Liver (tissue), 9 donors: Measurements from ENCODE around the gene POLR3H. TPM values are rescaled to one million over a fixed set of nuclear protein-coding genes. Genes with fewer than 3 reads are reported as not detected.

Experiments
- DNase-seq: peaks from one replicate; pipeline ENCODE4 v3.0.0-alpha.2; 2017; ENCODE audit warnings: low spot score
- H3K27ac ChIP-seq, 2 donors: one replicate each; pipeline ENCODE4 v1.7.0; 2013; ENCODE audit warnings: inconsistent platforms in 2 of 2, low read length in 2 of 2, control low read depth in 1 of 2, low read depth in 1 of 2, mild to moderate bottlenecking in 1 of 2
- H3K27me3 ChIP-seq, 4 donors: one replicate each; pipeline versions ENCODE4 v1.6.1 to v1.7.0; 2013; ENCODE audit warnings: low read length in 3 of 4, inconsistent platforms in 1 of 4, mild to moderate bottlenecking in 1 of 4, moderate library complexity in 1 of 4; ENCODE audit not compliant: control insufficient read depth in 4 of 4, insufficient read depth in 4 of 4
- H3K36me3 ChIP-seq, 4 donors: one replicate each; pipeline versions ENCODE4 v1.6.1 to v1.7.0; 2013; ENCODE audit warnings: low read length in 3 of 4, mild to moderate bottlenecking in 3 of 4, low read depth in 1 of 4, moderate library complexity in 1 of 4; ENCODE audit not compliant: control insufficient read depth in 4 of 4, insufficient read depth in 3 of 4
- H3K4me1 ChIP-seq, 4 donors: one replicate each; pipeline versions ENCODE4 v1.6.1 to v1.7.0; 2013; ENCODE audit warnings: low read length in 3 of 4, mild to moderate bottlenecking in 3 of 4, moderate library complexity in 1 of 4; ENCODE audit not compliant: control insufficient read depth in 4 of 4, insufficient read depth in 4 of 4
- H3K4me3 ChIP-seq, 3 donors: one replicate each; pipeline versions ENCODE4 v1.6.1 to v1.7.0; 2013; ENCODE audit warnings: low read length in 3 of 3, control low read depth in 1 of 3, low read depth in 1 of 3, mild to moderate bottlenecking in 1 of 3
- H3K9ac ChIP-seq, 2 donors: one replicate each; pipeline ENCODE4 v1.7.0; 2013; ENCODE audit warnings: low read length in 2 of 2, mild to moderate bottlenecking in 2 of 2, moderate library complexity in 2 of 2, control low read depth in 1 of 2, low read depth in 1 of 2
- H3K9me3 ChIP-seq, 4 donors: one replicate each; pipeline versions ENCODE4 v1.6.1 to v1.7.0; 2013; ENCODE audit warnings: low read length in 3 of 4; ENCODE audit not compliant: control insufficient read depth in 4 of 4
- EGR1 ChIP-seq, 2 donors: IDR thresholded peaks; 2 replicates each; pipeline ENCODE4 v1.6.1; 2016 to 2018; ENCODE audit warnings: antibody characterized with exemption in 2 of 2, low read depth in 2 of 2
- FOXA1 ChIP-seq: IDR thresholded peaks from 2 replicates; pipeline ENCODE4 v1.6.1; 2016; ENCODE audit warnings: antibody characterized with exemption
- FOXA2 ChIP-seq: IDR thresholded peaks from 2 replicates; pipeline ENCODE4 v1.6.1; 2016; ENCODE audit warnings: antibody characterized with exemption
- HNF4G ChIP-seq: IDR thresholded peaks from 2 replicates; pipeline ENCODE4 v1.6.1; 2016; ENCODE audit warnings: antibody characterized with exemption
- NR2F2 ChIP-seq: IDR thresholded peaks from 2 replicates; pipeline ENCODE4 v1.6.1; 2016; ENCODE audit warnings: antibody characterized with exemption
- RAD21 ChIP-seq, 2 donors: IDR thresholded peaks; 2 replicates each; pipeline ENCODE4 v1.6.1; 2016; ENCODE audit warnings: antibody characterized with exemption in 2 of 2, mild to moderate bottlenecking in 2 of 2
- RXRA ChIP-seq, 2 donors: IDR thresholded peaks; 2 replicates each; pipeline ENCODE4 v1.6.1; 2017 to 2018; ENCODE audit warnings: antibody characterized with exemption in 2 of 2, mild to moderate bottlenecking in 1 of 2
- SP1 ChIP-seq: IDR thresholded peaks from 2 replicates; pipeline ENCODE4 v1.6.1; 2018; ENCODE audit warnings: antibody characterized with exemption, mild to moderate bottlenecking
- TAF1 ChIP-seq: conservative IDR thresholded peaks from 2 replicates; pipeline ENCODE4 v1.6.1; 2016; ENCODE audit warnings: antibody characterized with exemption, mild to moderate bottlenecking
- YY1 ChIP-seq: IDR thresholded peaks from 2 replicates; pipeline ENCODE4 v1.6.1; 2016; ENCODE audit warnings: antibody characterized with exemption, mild to moderate bottlenecking
- WGBS: extraction: QIAGEN DNeasy Blood & Tissue Kit; methylation state at CpG from one replicate; pipeline ENCODE4 v1.1.7; 2013; 5-methylcytosine and 5-hydroxymethylcytosine counted together
- polyA plus RNA-seq, 2 donors: library from polyadenylated mRNA; stranded (reverse) in 1 of 2; unstranded in 1 of 2; fragments of 200-250 nt in 1 of 2; fragments of >200 nt in 1 of 2; fragmentation: Nextera tagmentation in 1 of 2; extraction: Ambion mirVana in 1 of 2; gene quantifications; one replicate each; pipeline versions ENCODE4 v1.2.1 to v1.2.3, GENCODE V29; 2013 to 2015
- total RNA-seq, 2 donors: library from RNA; depleted of rRNA; stranded (reverse); fragments of >200 nt; gene quantifications; one replicate each; pipeline ENCODE4 v1.2.3, GENCODE V29; 2014
- TF ChIP-seq, protein P1 (sequence below): fragments of 150-350 bp; IDR thresholded peaks from 2 replicates; pipeline ENCODE4 v1.5.1; 2017; ENCODE audit warnings: improper control_type of control experiment, low read depth, low read length; ENCODE audit not compliant: missing input control
- TF ChIP-seq, protein P2 (sequence below): IDR thresholded peaks from 2 replicates; pipeline ENCODE4 v1.6.1; 2016; ENCODE audit warnings: antibody characterized with exemption
- TF ChIP-seq, protein P3 (sequence below): IDR thresholded peaks from 2 replicates; pipeline ENCODE4 v1.6.1; 2016; ENCODE audit warnings: antibody characterized with exemption
- TF ChIP-seq, protein P4 (sequence below): IDR thresholded peaks from 2 replicates; pipeline ENCODE4 v1.6.1; 2016; ENCODE audit warnings: antibody characterized with exemption
- TF ChIP-seq, protein P5 (sequence below): IDR thresholded peaks from 2 replicates; pipeline ENCODE4 v1.6.1; 2016; ENCODE audit warnings: antibody characterized with exemption, mild to moderate bottlenecking
- donor health status: healthy.
- donor health status: healthy.
- donor health status: healthy.
- donor health status: healthy.
- donor health status: healthy.

Gene POLR3H
- total and polyA plus RNA-seq, 4 donors, result 11.7 to 37.7 (median 27.1) TPM

DNA sequence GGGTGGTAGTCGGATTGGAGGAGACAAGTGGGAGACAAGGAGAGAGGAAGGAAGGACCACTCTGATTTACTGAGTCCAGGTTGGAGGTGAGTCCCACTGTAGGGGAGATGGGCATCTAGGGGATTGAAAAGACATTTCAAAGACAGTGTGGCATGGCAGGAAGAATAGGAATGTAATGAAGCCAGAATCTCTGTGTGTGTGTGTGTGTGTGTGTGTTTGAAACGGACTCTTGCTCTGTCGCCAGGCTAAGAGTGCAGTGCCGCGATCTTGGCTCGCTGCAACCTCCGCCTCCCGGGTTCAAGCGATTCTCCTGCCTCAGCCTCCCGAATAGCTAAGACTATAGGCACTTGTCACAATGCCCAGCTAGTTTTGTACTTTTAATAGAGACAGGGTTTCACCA, 12.3 kb upstream of the POLR3H start:
- no peak for DNase-seq
- WGBS, result 89% methylated on average over 10 of the region's 10 CpGs
- H3K36me3 ChIP-seq, result no peaks in the 10 kb centered on the region
- H3K4me3 ChIP-seq, result no peak overlapping the region
- H3K9ac ChIP-seq, result no peak overlapping the region
- H3K27me3 ChIP-seq, result no peaks in the 10 kb centered on the region
- H3K9me3 ChIP-seq, result no peaks in the 10 kb centered on the region
- no peak for TF ChIP-seq FOXA1
- no peak for TF ChIP-seq EGR1 (IDR thresholded peaks at IDR 0.05; ENCODE audit: low read depth in 2 of 2)
- TF ChIP-seq YY1, result no peak
- TF ChIP-seq, protein P1, sequence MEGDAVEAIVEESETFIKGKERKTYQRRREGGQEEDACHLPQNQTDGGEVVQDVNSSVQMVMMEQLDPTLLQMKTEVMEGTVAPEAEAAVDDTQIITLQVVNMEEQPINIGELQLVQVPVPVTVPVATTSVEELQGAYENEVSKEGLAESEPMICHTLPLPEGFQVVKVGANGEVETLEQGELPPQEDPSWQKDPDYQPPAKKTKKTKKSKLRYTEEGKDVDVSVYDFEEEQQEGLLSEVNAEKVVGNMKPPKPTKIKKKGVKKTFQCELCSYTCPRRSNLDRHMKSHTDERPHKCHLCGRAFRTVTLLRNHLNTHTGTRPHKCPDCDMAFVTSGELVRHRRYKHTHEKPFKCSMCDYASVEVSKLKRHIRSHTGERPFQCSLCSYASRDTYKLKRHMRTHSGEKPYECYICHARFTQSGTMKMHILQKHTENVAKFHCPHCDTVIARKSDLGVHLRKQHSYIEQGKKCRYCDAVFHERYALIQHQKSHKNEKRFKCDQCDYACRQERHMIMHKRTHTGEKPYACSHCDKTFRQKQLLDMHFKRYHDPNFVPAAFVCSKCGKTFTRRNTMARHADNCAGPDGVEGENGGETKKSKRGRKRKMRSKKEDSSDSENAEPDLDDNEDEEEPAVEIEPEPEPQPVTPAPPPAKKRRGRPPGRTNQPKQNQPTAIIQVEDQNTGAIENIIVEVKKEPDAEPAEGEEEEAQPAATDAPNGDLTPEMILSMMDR, result no peak
- TF ChIP-seq HNF4G, result no peak
- TF ChIP-seq RAD21 (IDR thresholded peaks at IDR 0.05), result no peak
- TF ChIP-seq TAF1, result no peak
- peaks cover 2 to 7% (median 5%) of the 10 kb centered on the region in 4 donors for H3K4me1 ChIP-seq
- no peak overlapping the region for H3K27ac ChIP-seq

DNA sequence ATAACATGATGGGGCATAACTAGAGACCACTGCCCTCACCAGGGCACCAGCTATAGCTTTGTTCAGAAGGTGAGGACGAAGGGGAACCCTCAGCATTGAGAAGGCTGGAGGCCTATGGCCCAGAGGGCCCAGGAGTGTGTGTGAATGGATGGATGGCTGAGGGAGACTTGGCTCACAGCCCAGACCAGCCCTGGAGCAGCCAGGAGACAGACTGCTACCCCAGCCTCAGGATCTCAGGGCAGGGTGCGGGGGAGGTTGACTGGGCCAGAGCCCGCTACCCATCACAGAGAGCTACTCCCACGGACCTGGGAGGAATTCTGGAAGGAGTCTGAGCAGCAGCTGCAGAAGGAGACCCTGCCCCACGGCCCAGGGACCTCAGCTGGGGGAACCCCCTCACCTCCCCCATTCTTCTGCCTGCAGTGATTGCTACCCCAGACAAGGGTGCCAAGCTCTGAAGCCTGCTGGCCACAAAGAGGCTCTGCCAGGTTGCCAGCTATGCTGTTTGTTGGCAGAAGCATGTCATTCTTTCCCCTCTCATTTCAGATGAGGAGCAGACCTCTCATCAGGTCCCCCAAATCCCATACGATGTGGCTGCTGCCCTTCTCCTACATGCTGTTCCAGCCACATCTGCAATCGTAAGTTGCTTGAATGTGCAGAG, 11.2 kb upstream of the POLR3H start:
- no peak overlapping the region for H3K4me3 ChIP-seq
- TF ChIP-seq FOXA1, result no peak
- TF ChIP-seq SP1, result no peak
- no peak for TF ChIP-seq TAF1
- TF ChIP-seq YY1, result no peak
- TF ChIP-seq, protein P2, sequence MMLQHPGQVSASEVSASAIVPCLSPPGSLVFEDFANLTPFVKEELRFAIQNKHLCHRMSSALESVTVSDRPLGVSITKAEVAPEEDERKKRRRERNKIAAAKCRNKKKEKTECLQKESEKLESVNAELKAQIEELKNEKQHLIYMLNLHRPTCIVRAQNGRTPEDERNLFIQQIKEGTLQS, result no peak
- TF ChIP-seq, protein P3, sequence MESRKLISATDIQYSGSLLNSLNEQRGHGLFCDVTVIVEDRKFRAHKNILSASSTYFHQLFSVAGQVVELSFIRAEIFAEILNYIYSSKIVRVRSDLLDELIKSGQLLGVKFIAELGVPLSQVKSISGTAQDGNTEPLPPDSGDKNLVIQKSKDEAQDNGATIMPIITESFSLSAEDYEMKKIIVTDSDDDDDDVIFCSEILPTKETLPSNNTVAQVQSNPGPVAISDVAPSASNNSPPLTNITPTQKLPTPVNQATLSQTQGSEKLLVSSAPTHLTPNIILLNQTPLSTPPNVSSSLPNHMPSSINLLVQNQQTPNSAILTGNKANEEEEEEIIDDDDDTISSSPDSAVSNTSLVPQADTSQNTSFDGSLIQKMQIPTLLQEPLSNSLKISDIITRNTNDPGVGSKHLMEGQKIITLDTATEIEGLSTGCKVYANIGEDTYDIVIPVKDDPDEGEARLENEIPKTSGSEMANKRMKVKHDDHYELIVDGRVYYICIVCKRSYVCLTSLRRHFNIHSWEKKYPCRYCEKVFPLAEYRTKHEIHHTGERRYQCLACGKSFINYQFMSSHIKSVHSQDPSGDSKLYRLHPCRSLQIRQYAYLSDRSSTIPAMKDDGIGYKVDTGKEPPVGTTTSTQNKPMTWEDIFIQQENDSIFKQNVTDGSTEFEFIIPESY, result no peak
- TF ChIP-seq RXRA (IDR thresholded peaks at IDR 0.05), result no peak
- TF ChIP-seq, protein P1, result no peak
- TF ChIP-seq, protein P4, sequence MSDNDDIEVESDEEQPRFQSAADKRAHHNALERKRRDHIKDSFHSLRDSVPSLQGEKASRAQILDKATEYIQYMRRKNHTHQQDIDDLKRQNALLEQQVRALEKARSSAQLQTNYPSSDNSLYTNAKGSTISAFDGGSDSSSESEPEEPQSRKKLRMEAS, result no peak
- TF ChIP-seq, protein P5, sequence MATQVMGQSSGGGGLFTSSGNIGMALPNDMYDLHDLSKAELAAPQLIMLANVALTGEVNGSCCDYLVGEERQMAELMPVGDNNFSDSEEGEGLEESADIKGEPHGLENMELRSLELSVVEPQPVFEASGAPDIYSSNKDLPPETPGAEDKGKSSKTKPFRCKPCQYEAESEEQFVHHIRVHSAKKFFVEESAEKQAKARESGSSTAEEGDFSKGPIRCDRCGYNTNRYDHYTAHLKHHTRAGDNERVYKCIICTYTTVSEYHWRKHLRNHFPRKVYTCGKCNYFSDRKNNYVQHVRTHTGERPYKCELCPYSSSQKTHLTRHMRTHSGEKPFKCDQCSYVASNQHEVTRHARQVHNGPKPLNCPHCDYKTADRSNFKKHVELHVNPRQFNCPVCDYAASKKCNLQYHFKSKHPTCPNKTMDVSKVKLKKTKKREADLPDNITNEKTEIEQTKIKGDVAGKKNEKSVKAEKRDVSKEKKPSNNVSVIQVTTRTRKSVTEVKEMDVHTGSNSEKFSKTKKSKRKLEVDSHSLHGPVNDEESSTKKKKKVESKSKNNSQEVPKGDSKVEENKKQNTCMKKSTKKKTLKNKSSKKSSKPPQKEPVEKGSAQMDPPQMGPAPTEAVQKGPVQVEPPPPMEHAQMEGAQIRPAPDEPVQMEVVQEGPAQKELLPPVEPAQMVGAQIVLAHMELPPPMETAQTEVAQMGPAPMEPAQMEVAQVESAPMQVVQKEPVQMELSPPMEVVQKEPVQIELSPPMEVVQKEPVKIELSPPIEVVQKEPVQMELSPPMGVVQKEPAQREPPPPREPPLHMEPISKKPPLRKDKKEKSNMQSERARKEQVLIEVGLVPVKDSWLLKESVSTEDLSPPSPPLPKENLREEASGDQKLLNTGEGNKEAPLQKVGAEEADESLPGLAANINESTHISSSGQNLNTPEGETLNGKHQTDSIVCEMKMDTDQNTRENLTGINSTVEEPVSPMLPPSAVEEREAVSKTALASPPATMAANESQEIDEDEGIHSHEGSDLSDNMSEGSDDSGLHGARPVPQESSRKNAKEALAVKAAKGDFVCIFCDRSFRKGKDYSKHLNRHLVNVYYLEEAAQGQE, result no peak
- TF ChIP-seq FOXA2, result no peak
- no peak for TF ChIP-seq NR2F2
- no peak for DNase-seq
- H3K27ac ChIP-seq, result no peak overlapping the region
- H3K9me3 ChIP-seq, result no peaks in the 10 kb centered on the region
- H3K27me3 ChIP-seq, result no peaks in the 10 kb centered on the region
- no peak overlapping the region for H3K9ac ChIP-seq
- H3K36me3 ChIP-seq, result no peaks in the 10 kb centered on the region
- H3K4me1 ChIP-seq, result peaks cover 3 to 13% (median 12%) of the 10 kb centered on the region in 4 donors
- 87% methylated on average over 7 of the region's 7 CpGs for WGBS
